ENCODE data around the gene PPIF. TPM values are rescaled to one million over a fixed set of nuclear protein-coding genes. Genes with fewer than 3 reads are reported as not detected.

PPIF gene
- total and polyA plus RNA-seq, 2 donors (not counting 3 experiments of a cell fraction or from before 2014, with no cell fraction given), result 50.7 to 51.2 TPM

DNA sequence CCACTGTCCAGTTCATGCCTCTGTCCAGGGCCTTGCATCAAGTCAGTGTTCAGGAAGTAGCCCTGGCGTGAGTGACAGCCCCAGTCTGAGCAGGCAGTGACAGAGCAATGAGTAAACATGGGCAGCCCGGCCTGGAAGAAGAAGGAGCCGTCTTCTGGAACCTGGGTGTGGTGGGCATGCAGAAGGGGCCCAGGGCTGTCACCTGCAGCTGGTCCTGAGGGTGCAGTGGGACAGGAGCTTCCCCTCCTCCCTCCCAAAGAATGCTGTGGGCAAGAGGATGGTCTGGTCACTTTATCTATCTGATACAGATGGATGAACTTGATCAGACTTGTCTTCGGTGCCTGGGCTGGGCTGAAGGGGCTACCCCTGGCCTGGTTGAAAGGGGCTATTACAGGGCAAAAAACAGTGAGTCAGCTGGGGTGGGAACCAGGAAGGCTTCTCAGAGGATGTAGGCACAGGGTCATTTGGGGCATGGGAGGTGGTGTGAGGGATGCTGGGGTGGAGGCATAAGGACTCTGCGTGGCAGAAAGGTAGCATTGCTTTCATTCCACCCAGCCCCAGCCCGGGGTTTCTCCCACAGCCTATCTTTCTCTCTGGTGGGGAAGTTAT is 42.7 kb upstream of the PPIF start:
- Histone ChIP-seq H4K20me1 (replicated peaks; ENCODE audit: control insufficient read depth, extremely low read depth, insufficient read depth, low read length) (no peaks in the 10 kb centered on the region), H3K27me3 (ENCODE audit: control insufficient read depth in 2 of 2, insufficient read depth in 2 of 2, low read length in 2 of 2) (no peaks in the 10 kb centered on the region), H3K4me3 (replicated peaks in 1 of 3; ENCODE audit: insufficient read depth in 1 of 3, low read depth in 1 of 3, low read length in 3 of 3) (no peak overlapping the region), H3K36me3 (ENCODE audit: control insufficient read depth in 2 of 2, extremely low read depth in 1 of 2, insufficient read depth in 2 of 2, low read length in 2 of 2) (peaks cover 10 to 87% of the 10 kb centered on the region in 2 experiments), H3K27ac (ENCODE audit: insufficient read depth, low read depth, low read length) (no peak overlapping the region), H3K4me1 (ENCODE audit: control insufficient read depth, extremely low read depth, insufficient read depth, low read length) (no peaks in the 10 kb centered on the region), H2AFZ (ENCODE audit: low read depth, low read length) (no peak overlapping the region), H3K9me1 (replicated peaks; ENCODE audit: control insufficient read depth, extremely low read depth, insufficient read depth, low read length) (no peaks in the 10 kb centered on the region), H3K9me3 (replicated peaks; ENCODE audit: control insufficient read depth, insufficient read depth, low read length) (no peaks in the 10 kb centered on the region), H3K79me2 (ENCODE audit: control insufficient read depth, insufficient read depth, low read length) (no peaks in the 10 kb centered on the region), H3K9ac (replicated peaks; ENCODE audit: extremely low read depth, insufficient read depth, low read length) (no peak overlapping the region), H3K4me2 (ENCODE audit: insufficient read depth, low read length) (no peak overlapping the region)
- BruUV-seq (replicated peaks), result no TSS peak
- dilution Hi-C loops (cut with MboI; ENCODE audit: extremely low pct_ligation_motif_present, low sequenced_read_pairs), result no loop called here
- intact Hi-C loops (cut with micrococcal nuclease), result no loop called here
- CTCF ChIA-PET, result no interaction called here
- POLR2A ChIA-PET, result no interaction called here
- TF ChIP-seq, protein P1, sequence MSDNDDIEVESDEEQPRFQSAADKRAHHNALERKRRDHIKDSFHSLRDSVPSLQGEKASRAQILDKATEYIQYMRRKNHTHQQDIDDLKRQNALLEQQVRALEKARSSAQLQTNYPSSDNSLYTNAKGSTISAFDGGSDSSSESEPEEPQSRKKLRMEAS (IDR thresholded peaks at IDR 0.05; ENCODE audit: insufficient read depth, insufficient read length), result no peak
- TF ChIP-seq GATA2 (IDR thresholded peaks at IDR 0.05; ENCODE audit: insufficient read depth, insufficient read length, low read depth, low read length) (no peak), JUN (IDR thresholded peaks at IDR 0.05; ENCODE audit: borderline replicate concordance, insufficient read depth, insufficient read length, low read depth) (no peak), FOS (IDR thresholded peaks at IDR 0.05; ENCODE audit: borderline replicate concordance, insufficient read depth, low read length) (no peak), MYC (IDR thresholded peaks at IDR 0.05; ENCODE audit: low read depth, low read length) (no peak), POLR2AphosphoS5 (IDR thresholded peaks at IDR 0.05; ENCODE audit: insufficient read depth, low read depth, low read length) (no peak), EZH2 (IDR thresholded peaks at IDR 0.05; ENCODE audit: borderline replicate concordance, low read depth, low read length, severe bottlenecking) (no peak), POLR2A (IDR thresholded peaks at IDR 0.05; ENCODE audit: low read depth, low read length) (no peak)
- TF ChIP-seq, protein P2, sequence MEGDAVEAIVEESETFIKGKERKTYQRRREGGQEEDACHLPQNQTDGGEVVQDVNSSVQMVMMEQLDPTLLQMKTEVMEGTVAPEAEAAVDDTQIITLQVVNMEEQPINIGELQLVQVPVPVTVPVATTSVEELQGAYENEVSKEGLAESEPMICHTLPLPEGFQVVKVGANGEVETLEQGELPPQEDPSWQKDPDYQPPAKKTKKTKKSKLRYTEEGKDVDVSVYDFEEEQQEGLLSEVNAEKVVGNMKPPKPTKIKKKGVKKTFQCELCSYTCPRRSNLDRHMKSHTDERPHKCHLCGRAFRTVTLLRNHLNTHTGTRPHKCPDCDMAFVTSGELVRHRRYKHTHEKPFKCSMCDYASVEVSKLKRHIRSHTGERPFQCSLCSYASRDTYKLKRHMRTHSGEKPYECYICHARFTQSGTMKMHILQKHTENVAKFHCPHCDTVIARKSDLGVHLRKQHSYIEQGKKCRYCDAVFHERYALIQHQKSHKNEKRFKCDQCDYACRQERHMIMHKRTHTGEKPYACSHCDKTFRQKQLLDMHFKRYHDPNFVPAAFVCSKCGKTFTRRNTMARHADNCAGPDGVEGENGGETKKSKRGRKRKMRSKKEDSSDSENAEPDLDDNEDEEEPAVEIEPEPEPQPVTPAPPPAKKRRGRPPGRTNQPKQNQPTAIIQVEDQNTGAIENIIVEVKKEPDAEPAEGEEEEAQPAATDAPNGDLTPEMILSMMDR (IDR thresholded peaks at IDR 0.05; ENCODE audit: extremely low read depth in 1 of 2, insufficient read depth in 1 of 2, low read depth in 1 of 2, low read length in 2 of 2), result no peak
- FAIRE-seq, result no peak
- no peak for DNase-seq (ENCODE audit: low read depth, low spot score)
